Smooth muscle cell (in vitro differentiated cells): ENCODE results near the gene UNC80. TPM values are rescaled to one million over a fixed set of nuclear protein-coding genes. Genes with fewer than 3 reads are reported as not detected.

Source experiments
- DNase-seq: peaks from one replicate; lab custom pipeline; 2025; ENCODE audit not compliant: unreplicated experiment; lab: John Stamatoyannopoulos, UW
- H2AFZ ChIP-seq: fragments of 200-600 bp; sonication (generic); 2 replicates; pipeline ENCODE4 v1.6.0; 2016; ENCODE audit warnings: antibody characterized with exemption, low read depth, mild to moderate bottlenecking
- H3F3A ChIP-seq: fragments of 200-600 bp; sonication (generic); 2 replicates; pipeline ENCODE4 v1.6.0; 2017; ENCODE audit warnings: antibody characterized with exemption, low read depth
- H3K27ac ChIP-seq: fragments of 200-600 bp; sonication (generic); 2 replicates; pipeline ENCODE4 v1.5.1; 2016; ENCODE audit warnings: low read depth, mild to moderate bottlenecking
- H3K27me3 ChIP-seq: fragments of 200-600 bp; sonication (generic); 2 replicates; pipeline ENCODE4 v1.6.1; 2016; ENCODE audit warnings: low read depth, mild to moderate bottlenecking
- H3K36me3 ChIP-seq: fragments of 200-600 bp; sonication (generic); 2 replicates; pipeline ENCODE4 v1.5.1; 2016; ENCODE audit warnings: low read depth
- H3K4me1 ChIP-seq: fragments of 200-600 bp; sonication (generic); 2 replicates; pipeline ENCODE4 v1.5.1; 2016; ENCODE audit warnings: low read depth
- H3K4me2 ChIP-seq: fragments of 200-600 bp; sonication (generic); 2 replicates; pipeline ENCODE4 v1.6.0; 2016; ENCODE audit warnings: mild to moderate bottlenecking
- H3K4me3 ChIP-seq: fragments of 200-600 bp; sonication (generic); 2 replicates; pipeline ENCODE4 v1.5.1; 2016; ENCODE audit warnings: mild to moderate bottlenecking
- H3K79me2 ChIP-seq: fragments of 200-600 bp; sonication (generic); 2 replicates; pipeline ENCODE4 v1.6.0; 2016; ENCODE audit warnings: low read depth, mild to moderate bottlenecking
- H3K9ac ChIP-seq: fragments of 200-600 bp; sonication (generic); 2 replicates; pipeline ENCODE4 v1.6.0; 2016; ENCODE audit warnings: low read depth
- H3K9me3 ChIP-seq: fragments of 200-600 bp; sonication (generic); replicated peaks from 2 replicates; pipeline ENCODE4 v1.5.1; 2016; ENCODE audit warnings: low read depth
- H4K20me1 ChIP-seq: fragments of 200-600 bp; sonication (generic); 2 replicates; pipeline ENCODE4 v1.6.0; 2016; ENCODE audit warnings: low read depth
- WGBS: methylation state at CpG from one replicate; pipeline ENCODE4 v1.1.7; 2016; ENCODE audit warnings: low lambda C conversion rate; 5-methylcytosine and 5-hydroxymethylcytosine counted together
- polyA plus RNA-seq: library from polyadenylated mRNA; unstranded; fragments of >200 nt; fragmentation: Nextera tagmentation; extraction: Ambion mirVana; gene quantifications from 2 replicates; pipeline ENCODE4 v1.2.1, GENCODE V29; 2016
- total RNA-seq: library from RNA; depleted of rRNA; stranded (reverse); fragments of >200 nt; gene quantifications from 2 replicates; pipeline ENCODE4 v1.2.3, GENCODE V29; 2014
- TF ChIP-seq, protein P1 (sequence below): fragments of 200-600 bp; sonication (generic); IDR thresholded peaks from 2 replicates; pipeline ENCODE4 v1.5.1; 2017; ENCODE audit warnings: borderline replicate concordance, mild to moderate bottlenecking, antibody characterized with exemption; ENCODE audit not compliant: insufficient read depth, poor library complexity, severe bottlenecking

Gene UNC80
- total and polyA plus RNA-seq, 2 experiments from 2014 or later: not detected

GRCh38 chr2:209805351-209805750 lies 33.7 kb downstream of the UNC80 start:
- no peaks in the 10 kb centered on the region for H3K79me2 ChIP-seq

GRCh38 chr2:209806318-209806717 lies 34.7 kb downstream of the UNC80 start:
- H3K79me2 ChIP-seq: no peaks in the 10 kb centered on the region
- H3K27ac ChIP-seq: no peak overlapping the region
- H3K4me1 ChIP-seq: no peaks in the 10 kb centered on the region
- no peak overlapping the region for H2AFZ ChIP-seq
- DNase-seq: no peak
- no peaks in the 10 kb centered on the region for H3F3A ChIP-seq
- H3K36me3 ChIP-seq: no peaks in the 10 kb centered on the region
- no peaks in the 10 kb centered on the region for H3K27me3 ChIP-seq
- 62% methylated on average over 3 of the region's 3 CpGs for WGBS
- no peaks in the 10 kb centered on the region for H4K20me1 ChIP-seq
- H3K4me3 ChIP-seq: no peak overlapping the region
- no peak overlapping the region for H3K4me2 ChIP-seq
- TF ChIP-seq, protein P1, sequence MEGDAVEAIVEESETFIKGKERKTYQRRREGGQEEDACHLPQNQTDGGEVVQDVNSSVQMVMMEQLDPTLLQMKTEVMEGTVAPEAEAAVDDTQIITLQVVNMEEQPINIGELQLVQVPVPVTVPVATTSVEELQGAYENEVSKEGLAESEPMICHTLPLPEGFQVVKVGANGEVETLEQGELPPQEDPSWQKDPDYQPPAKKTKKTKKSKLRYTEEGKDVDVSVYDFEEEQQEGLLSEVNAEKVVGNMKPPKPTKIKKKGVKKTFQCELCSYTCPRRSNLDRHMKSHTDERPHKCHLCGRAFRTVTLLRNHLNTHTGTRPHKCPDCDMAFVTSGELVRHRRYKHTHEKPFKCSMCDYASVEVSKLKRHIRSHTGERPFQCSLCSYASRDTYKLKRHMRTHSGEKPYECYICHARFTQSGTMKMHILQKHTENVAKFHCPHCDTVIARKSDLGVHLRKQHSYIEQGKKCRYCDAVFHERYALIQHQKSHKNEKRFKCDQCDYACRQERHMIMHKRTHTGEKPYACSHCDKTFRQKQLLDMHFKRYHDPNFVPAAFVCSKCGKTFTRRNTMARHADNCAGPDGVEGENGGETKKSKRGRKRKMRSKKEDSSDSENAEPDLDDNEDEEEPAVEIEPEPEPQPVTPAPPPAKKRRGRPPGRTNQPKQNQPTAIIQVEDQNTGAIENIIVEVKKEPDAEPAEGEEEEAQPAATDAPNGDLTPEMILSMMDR: no peak
- no peak overlapping the region for H3K9ac ChIP-seq
- H3K9me3 ChIP-seq: no peaks in the 10 kb centered on the region

More at GRCh38 chr2:209805351-209805750, 33.7 kb downstream of the UNC80 start:
- Histone ChIP-seq H3K4me1 (no peaks in the 10 kb centered on the region), H3K27me3 (no peaks in the 10 kb centered on the region), H3K9me3 (no peaks in the 10 kb centered on the region), H3K9ac (no peak overlapping the region), H3K27ac (no peak overlapping the region), H2AFZ (no peak overlapping the region), H3F3A (no peaks in the 10 kb centered on the region), H3K4me3 (no peak overlapping the region), H4K20me1 (no peaks in the 10 kb centered on the region), H3K4me2 (no peak overlapping the region), H3K36me3 (no peaks in the 10 kb centered on the region)
- TF ChIP-seq, protein P1: no peak
- no peak for DNase-seq
- WGBS: 66% methylated on average over 1 of the region's 1 CpG

DNA sequence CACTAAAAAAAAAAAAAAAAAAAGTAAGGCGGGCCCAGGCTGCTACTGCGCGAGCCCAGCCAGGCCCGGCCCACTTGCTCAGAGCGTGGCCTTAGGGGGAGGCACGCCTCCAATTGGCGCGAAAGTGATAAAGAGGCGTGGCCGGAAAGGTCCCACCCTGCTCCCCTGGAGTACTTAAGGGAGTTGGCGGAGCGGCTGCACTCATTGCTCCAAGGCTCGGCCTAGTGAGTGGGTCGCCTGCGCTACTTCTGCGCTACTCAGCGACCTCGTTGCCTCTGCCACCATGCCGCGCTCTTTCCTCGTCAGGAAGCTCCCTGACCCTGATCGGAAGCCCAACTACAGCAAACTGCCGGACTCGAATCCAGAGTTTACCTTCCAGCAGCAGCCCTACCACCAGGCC lies 36.9 kb downstream of the UNC80 start:
- Histone ChIP-seq H3F3A (no peaks in the 10 kb centered on the region), H3K4me1 (no peaks in the 10 kb centered on the region), H3K9ac (no peak overlapping the region), H3K36me3 (no peaks in the 10 kb centered on the region), H4K20me1 (no peaks in the 10 kb centered on the region), H3K9me3 (no peaks in the 10 kb centered on the region), H3K79me2 (no peaks in the 10 kb centered on the region), H3K27ac (no peak overlapping the region), H3K4me2 (no peak overlapping the region), H3K27me3 (no peaks in the 10 kb centered on the region), H3K4me3 (no peak overlapping the region), H2AFZ (no peak overlapping the region)
- TF ChIP-seq, protein P1: no peak
- 98% methylated on average over 24 of the region's 24 CpGs for WGBS
- no peak for DNase-seq

GRCh38 chr2:209809256-209809655 lies 37.6 kb downstream of the UNC80 start:
- H3K9ac ChIP-seq: no peak overlapping the region
- 97% methylated on average over 20 of the region's 20 CpGs for WGBS
- H3K27me3 ChIP-seq: no peaks in the 10 kb centered on the region
- no peak overlapping the region for H3K4me3 ChIP-seq
- DNase-seq: no peak
- no peak overlapping the region for H2AFZ ChIP-seq
- H3K4me1 ChIP-seq: no peaks in the 10 kb centered on the region
- no peaks in the 10 kb centered on the region for H3K36me3 ChIP-seq
- H3K9me3 ChIP-seq: no peaks in the 10 kb centered on the region
- H3F3A ChIP-seq: no peaks in the 10 kb centered on the region
- TF ChIP-seq, protein P1: no peak
- no peaks in the 10 kb centered on the region for H4K20me1 ChIP-seq
- no peak overlapping the region for H3K27ac ChIP-seq
- no peaks in the 10 kb centered on the region for H3K79me2 ChIP-seq
- H3K4me2 ChIP-seq: no peak overlapping the region
